CD4-positive, alpha-beta T cell treated with Interleukin-4 for 4 hours (primary cell): ENCODE measurements around the gene USP6.
"Not testable (repeated sequence)": the region's sequence is repeated elsewhere in the genome, so short reads cannot be mapped to it uniquely, and the experiment has no call there.

Source experiments
- DNase-seq: peaks from one replicate; pipeline ENCODE4 v3.0.0-alpha.2; 2020

The USP6 gene

GRCh38 chr17:5115673-5116651 is at the start of gene USP6:
Gene USP6 (plus strand): TSS chr17:5116032. CDS start chr17:5130368, 14,336 bp downstream.
- no peak for DNase-seq

- DNase-seq = no peak
Measured at GRCh38 chr17:5068236-5068635, 47.6 kb upstream of the USP6 start.

- DNase-seq = no peak
Measured at GRCh38 chr17:5069724-5070123, 46.1 kb upstream of the USP6 start.

- DNase-seq = not testable (repeated sequence)
Measured at GRCh38 chr17:5075472-5075871, 40.4 kb upstream of the USP6 start.

GRCh38 chr17:5077275-5077674 is 38.6 kb upstream of the USP6 start:
- not testable (repeated sequence) for DNase-seq

- no peak for DNase-seq
Measured at GRCh38 chr17:5077781-5078105, 38.1 kb upstream of the USP6 start.

- peak; percentile 79 for DNase-seq
Measured at GRCh38 chr17:5078106-5079028, 37.5 kb upstream of the USP6 start, which contains the start of gene ZFP3. Gene ZFP3 (plus strand): TSS chr17:5078467. CDS start chr17:5091505, 13,038 bp downstream.

- no peak for DNase-seq
Measured at GRCh38 chr17:5080591-5080990, 35.2 kb upstream of the USP6 start.

- DNase-seq = no peak
Measured at GRCh38 chr17:5092218-5093010, 23.4 kb upstream of the USP6 start.

GRCh38 chr17:5096731-5097100 is 19.1 kb upstream of the USP6 start:
- DNase-seq = no peak

GRCh38 chr17:5097101-5097834 is 18.6 kb upstream of the USP6 start:
- DNase-seq = peak; percentile 26

GRCh38 chr17:5099271-5099670 is 16.6 kb upstream of the USP6 start:
- no peak for DNase-seq

- DNase-seq = no peak
Measured at GRCh38 chr17:5100832-5101231, 15.0 kb upstream of the USP6 start.

GRCh38 chr17:5110816-5111215 is 5.0 kb upstream of the USP6 start:
- no peak for DNase-seq

- DNase-seq = peak; percentile 89
Measured at GRCh38 chr17:5111402-5112204, 4.2 kb upstream of the USP6 start, which contains the start of gene ZNF232. Gene ZNF232 (minus strand): TSS chr17:5111878. CDS start chr17:5111822, 56 bp downstream.

GRCh38 chr17:5118219-5118618 is 2.4 kb downstream of the USP6 start:
- no peak for DNase-seq

- no peak for DNase-seq
Measured at GRCh38 chr17:5120036-5120435, 4.2 kb downstream of the USP6 start.

GRCh38 chr17:5120436-5121185 is 4.8 kb downstream of the USP6 start:
- not testable (repeated sequence) for DNase-seq

GRCh38 chr17:5121186-5121841 is 5.5 kb downstream of the USP6 start:
- DNase-seq = no peak

GRCh38 chr17:5122056-5122455 is 6.2 kb downstream of the USP6 start:
- DNase-seq = not testable (repeated sequence)
